HEK293 (cell line): ENCODE measurements around the gene USP32.
"Not testable (repeated sequence)": the region's sequence is repeated elsewhere in the genome, so short reads cannot be mapped to it uniquely, and the experiment has no call there.

Experiments
- CTCF ChIA-PET: fragments of 350-600 bp; formaldehyde crosslinking; extraction: SDS; loops from one replicate; lab custom pipeline; 2021; ENCODE audit warnings: antibody characterized with exemption; lab: Yijun Ruan, JAX
- POLR2A ChIA-PET: fragments of 300-600 bp; formaldehyde crosslinking; extraction: SDS; loops from one replicate; lab custom pipeline; 2020; ENCODE audit warnings: antibody characterized with exemption, inconsistent platforms; lab: Yijun Ruan, JAX
- H3K27ac ChIP-seq: fragments of 200-500 bp; sonication (Bioruptor generic); 2 replicates; pipeline ENCODE4 v1.5.1; 2014; ENCODE audit warnings: low read depth, low read length, control low read depth, inconsistent platforms; ENCODE audit errors: extremely low read depth
- H3K36me3 ChIP-seq, 2 experiments: fragments of 200-500 bp in 1 of 2; sonication (Bioruptor generic) in 1 of 2; 1 replicate in 1 of 2; 2 replicates in 1 of 2; pipeline ENCODE4 v1.5.1; 2014 to 2017; ENCODE audit warnings: inconsistent platforms in 2 of 2, low read length in 2 of 2; ENCODE audit not compliant: control insufficient read depth in 2 of 2, insufficient read depth in 1 of 2
- H3K4me1 ChIP-seq: fragments of 200-500 bp; sonication (Bioruptor generic); 2 replicates; pipeline ENCODE4 v1.5.1; 2014; ENCODE audit warnings: mild to moderate bottlenecking, low read length, inconsistent platforms; ENCODE audit not compliant: control insufficient read depth, insufficient read depth
- H3K4me3 ChIP-seq: 2 replicates; pipeline ENCODE4 v1.5.1; 2011; ENCODE audit warnings: low read depth, mild to moderate bottlenecking, control low read depth, low read length, moderate library complexity
- H3K9me3 ChIP-seq: fragments of 200-500 bp; sonication (Bioruptor generic); 2 replicates; pipeline ENCODE4 v1.5.1; 2014; ENCODE audit warnings: low read depth, low read length, inconsistent platforms; ENCODE audit not compliant: control insufficient read depth, insufficient read depth
- GLI2 ChIP-seq: fragments of 450-650 bp; formaldehyde crosslinking; IDR thresholded peaks from 2 replicates; pipeline ENCODE4; 2017; ENCODE audit warnings: missing biosample characterization, missing genetic modification characterization, low read depth, borderline replicate concordance
- SETDB1 ChIP-seq: IDR thresholded peaks from one replicate; pipeline ENCODE4 v1.6.1; 2017; ENCODE audit warnings: mild to moderate bottlenecking, low read length, moderate library complexity, mixed read lengths; ENCODE audit not compliant: insufficient read length
- ZFP69B ChIP-seq: fragments of 450-650 bp; formaldehyde crosslinking; IDR thresholded peaks from 2 replicates; pipeline ENCODE4 v1.5.1; 2016; ENCODE audit warnings: missing biosample characterization, missing genetic modification characterization
- ZNF10 ChIP-seq: fragments of 450-650 bp; formaldehyde crosslinking; IDR thresholded peaks from 2 replicates; pipeline ENCODE4 v1.5.1; 2017; ENCODE audit warnings: missing biosample characterization, missing genetic modification characterization
- ZNF155 ChIP-seq: fragments of 450-650 bp; formaldehyde crosslinking; IDR thresholded peaks from 2 replicates; pipeline ENCODE4 v1.5.1; 2016; ENCODE audit warnings: missing biosample characterization, missing genetic modification characterization
- ZNF19 ChIP-seq: fragments of 450-650 bp; formaldehyde crosslinking; IDR thresholded peaks from 2 replicates; pipeline ENCODE4; 2016; ENCODE audit warnings: missing biosample characterization, missing genetic modification characterization, low read depth
- ZNF366 ChIP-seq: fragments of 450-650 bp; formaldehyde crosslinking; conservative IDR thresholded peaks from 2 replicates; pipeline ENCODE4 v1.5.1; 2016; ENCODE audit warnings: missing biosample characterization, missing genetic modification characterization
- ZNF585B ChIP-seq: fragments of 450-650 bp; formaldehyde crosslinking; IDR thresholded peaks from 2 replicates; pipeline ENCODE4 v1.5.1; 2016; ENCODE audit warnings: missing biosample characterization, missing genetic modification characterization
- ZNF830 ChIP-seq: fragments of 450-650 bp; IDR thresholded peaks from 2 replicates; pipeline ENCODE4 v1.5.0; 2018; ENCODE audit warnings: missing biosample characterization, missing genetic modification characterization, low read depth, mild to moderate bottlenecking, moderate library complexity
- TF ChIP-seq, protein P1 (sequence below): fragments of 450-650 bp; formaldehyde crosslinking; IDR thresholded peaks from 2 replicates; pipeline ENCODE4 v1.5.1; 2016; ENCODE audit warnings: missing biosample characterization, missing genetic modification characterization
- TF ChIP-seq, protein P2 (sequence below): fragments of 450-650 bp; formaldehyde crosslinking; IDR thresholded peaks from 2 replicates; pipeline ENCODE4 v1.5.1; 2016; ENCODE audit warnings: missing biosample characterization, missing genetic modification characterization, low read depth

USP32 gene

DNA sequence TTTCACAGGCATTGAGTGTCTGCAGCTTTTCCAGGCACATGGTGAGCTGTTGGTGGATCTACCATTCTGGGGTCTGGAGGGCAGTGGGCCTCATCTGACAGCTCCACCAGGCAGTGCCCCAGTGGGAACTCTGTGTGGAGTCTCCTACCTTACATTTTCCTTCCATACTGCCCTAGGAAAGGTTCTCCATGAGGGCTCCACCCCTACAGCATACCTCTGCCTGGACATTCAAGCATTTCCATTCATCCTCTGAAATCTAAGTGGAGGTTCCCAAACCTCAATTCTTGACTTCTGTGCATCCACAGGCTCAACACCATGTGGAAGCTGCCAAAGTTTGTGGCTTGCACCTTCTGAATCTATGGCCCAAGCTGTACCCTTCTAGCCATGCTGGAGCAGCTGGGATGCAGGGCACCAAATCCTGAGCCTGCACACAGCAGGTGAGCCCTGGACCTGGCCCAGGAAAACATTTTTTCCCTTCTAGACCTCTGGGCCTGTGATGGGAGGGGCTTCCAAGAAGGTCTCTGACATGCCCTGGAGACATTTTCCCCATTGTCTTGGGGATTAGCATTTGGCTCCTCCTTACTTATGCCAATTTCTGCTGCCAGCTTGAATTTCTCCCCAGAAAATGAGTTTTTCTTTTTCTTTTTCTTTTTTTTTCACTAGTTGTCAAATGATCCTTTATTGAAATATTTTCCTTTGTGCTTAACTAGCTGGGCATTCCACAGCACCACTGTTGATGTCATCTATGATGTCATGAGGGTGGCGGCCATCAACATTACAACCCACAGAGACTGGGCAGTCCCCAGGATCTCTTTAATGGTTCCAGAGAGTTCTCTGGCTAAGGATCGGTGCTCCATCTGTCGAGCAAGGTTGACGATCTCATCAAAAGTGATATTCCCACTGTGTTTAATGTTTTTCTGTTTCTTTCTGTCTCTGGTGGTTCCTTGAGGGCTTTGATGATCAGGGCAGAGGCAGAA, 41.4 kb upstream of the USP32 start:
- H3K36me3 ChIP-seq, H3K4me1 ChIP-seq, H3K27ac ChIP-seq, POLR2A ChIA-PET, H3K9me3 ChIP-seq, H3K4me3 ChIP-seq: not testable (repeated sequence)
- CTCF ChIA-PET, result interaction anchor here (1.0 to 1.7 kb wide), 2 partner anchors 29 to 202 kb away, joined by 3 to 13 read pairs; no protein-coding TSS in a partner anchor
- TF ChIP-seq, protein P1, sequence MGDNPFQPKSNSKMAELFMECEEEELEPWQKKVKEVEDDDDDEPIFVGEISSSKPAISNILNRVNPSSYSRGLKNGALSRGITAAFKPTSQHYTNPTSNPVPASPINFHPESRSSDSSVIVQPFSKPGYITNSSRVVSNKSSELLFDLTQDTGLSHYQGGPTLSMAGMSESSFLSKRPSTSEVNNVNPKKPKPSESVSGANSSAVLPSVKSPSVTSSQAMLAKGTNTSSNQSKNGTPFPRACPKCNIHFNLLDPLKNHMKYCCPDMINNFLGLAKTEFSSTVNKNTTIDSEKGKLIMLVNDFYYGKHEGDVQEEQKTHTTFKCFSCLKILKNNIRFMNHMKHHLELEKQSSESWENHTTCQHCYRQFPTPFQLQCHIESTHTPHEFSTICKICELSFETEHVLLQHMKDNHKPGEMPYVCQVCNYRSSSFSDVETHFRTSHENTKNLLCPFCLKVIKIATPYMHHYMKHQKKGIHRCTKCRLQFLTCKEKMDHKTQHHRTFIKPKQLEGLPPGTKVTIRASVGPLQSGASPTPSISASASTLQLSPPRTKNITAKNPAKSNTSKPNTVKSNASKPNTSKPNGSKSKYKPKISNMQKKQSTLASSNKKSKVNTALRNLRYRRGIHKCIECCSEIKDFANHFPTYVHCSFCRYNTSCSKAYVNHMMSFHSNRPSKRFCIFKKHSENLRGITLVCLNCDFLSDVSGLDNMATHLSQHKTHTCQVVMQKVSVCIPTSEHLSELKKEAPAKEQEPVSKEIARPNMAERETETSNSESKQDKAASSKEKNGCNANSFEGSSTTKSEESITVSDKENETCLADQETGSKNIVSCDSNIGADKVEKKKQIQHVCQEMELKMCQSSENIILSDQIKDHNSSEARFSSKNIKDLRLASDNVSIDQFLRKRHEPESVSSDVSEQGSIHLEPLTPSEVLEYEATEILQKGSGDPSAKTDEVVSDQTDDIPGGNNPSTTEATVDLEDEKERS (tag by site-specific recombination), result peak; percentile 49; the same call in 1 of the 2 replicates
- TF ChIP-seq ZNF585B, result peak; percentile 64
- peak; percentile 82 for TF ChIP-seq SETDB1
- TF ChIP-seq, protein P2, sequence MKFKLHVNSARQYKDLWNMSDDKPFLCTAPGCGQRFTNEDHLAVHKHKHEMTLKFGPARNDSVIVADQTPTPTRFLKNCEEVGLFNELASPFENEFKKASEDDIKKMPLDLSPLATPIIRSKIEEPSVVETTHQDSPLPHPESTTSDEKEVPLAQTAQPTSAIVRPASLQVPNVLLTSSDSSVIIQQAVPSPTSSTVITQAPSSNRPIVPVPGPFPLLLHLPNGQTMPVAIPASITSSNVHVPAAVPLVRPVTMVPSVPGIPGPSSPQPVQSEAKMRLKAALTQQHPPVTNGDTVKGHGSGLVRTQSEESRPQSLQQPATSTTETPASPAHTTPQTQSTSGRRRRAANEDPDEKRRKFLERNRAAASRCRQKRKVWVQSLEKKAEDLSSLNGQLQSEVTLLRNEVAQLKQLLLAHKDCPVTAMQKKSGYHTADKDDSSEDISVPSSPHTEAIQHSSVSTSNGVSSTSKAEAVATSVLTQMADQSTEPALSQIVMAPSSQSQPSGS (tag by site-specific recombination), result peak; percentile 23; the same call in 1 of the 2 replicates

DNA sequence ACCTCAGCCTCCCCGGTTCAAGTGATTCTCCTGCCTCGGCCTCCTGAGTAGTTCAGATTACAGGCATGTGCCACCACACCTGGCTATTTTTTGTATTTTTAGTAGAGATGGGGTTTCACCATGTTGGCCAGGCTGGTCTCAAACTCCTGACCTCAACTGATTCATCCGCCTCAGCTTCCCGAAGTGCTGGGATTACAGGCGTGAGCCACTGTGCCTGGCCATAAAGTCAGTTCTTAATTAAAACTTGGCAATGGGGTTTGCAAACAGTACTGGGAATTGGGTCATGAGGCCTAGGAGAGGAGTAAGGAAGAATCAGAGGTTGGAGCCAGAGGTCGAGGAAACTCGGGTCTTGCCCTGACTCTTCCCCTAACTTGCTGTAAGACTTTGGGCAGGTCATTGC, 38.6 kb upstream of the USP32 start:
- CTCF ChIA-PET, result interaction anchor here (0.6 kb wide), 1 partner anchor 722 kb away, joined by 3 read pairs; no protein-coding TSS in a partner anchor
- H3K4me3 ChIP-seq, H3K4me1 ChIP-seq, H3K9me3 ChIP-seq, H3K36me3 ChIP-seq, H3K27ac ChIP-seq: not testable (repeated sequence)
- POLR2A ChIA-PET, result interaction anchor here (0.7 kb wide), 1 partner anchor 17 kb away, joined by 9 read pairs; no protein-coding TSS in a partner anchor

DNA sequence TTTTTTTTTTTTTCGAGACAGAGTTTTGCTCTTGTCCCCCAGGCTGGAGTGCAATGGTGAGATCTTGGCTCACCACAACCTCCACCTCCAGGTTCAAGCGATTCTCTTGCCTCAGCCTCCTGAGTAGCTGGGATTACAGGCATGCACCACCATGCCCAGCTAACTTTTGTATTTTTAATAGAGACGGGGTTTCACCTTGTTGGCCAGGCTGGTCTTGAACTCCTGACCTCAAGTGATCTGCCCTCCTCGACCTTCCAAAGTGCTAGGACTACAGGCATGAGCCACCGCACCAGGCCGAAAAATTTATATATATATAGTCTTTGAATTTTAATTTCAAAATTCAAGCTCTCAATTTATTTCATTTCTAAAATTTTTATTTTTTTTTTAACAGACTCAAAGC, 36.6 kb upstream of the USP32 start:
- CTCF ChIA-PET, result interaction anchor here (1.8 kb wide), 1 partner anchor 199 kb away, joined by 4 read pairs; no protein-coding TSS in a partner anchor
- H3K36me3 ChIP-seq, H3K9me3 ChIP-seq, H3K27ac ChIP-seq, POLR2A ChIA-PET, H3K4me3 ChIP-seq, H3K4me1 ChIP-seq: not testable (repeated sequence)

DNA sequence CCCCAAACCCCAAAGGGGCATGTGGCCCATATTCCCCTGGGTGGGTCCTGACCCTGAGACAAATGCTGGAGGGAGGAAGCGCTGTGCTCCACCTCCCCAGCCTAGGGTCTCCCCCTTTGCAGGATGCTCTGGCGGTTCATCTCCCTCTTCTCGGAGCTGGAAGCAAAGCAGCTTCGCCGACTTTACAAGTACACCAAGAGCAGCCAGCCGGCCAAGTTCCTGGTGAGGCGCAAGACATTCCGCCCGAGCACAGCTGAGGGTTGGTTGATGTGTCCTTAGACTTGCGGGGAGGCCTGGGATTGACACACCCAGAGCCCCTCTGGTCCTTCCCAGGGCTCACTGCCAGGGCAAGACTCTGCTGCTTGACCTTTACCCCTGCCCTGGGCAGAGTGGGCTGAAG, 34.7 kb upstream of the USP32 start:
- no peaks in the 10 kb centered on the region for H3K36me3 ChIP-seq
- no peak overlapping the region for H3K4me3 ChIP-seq
- POLR2A ChIA-PET, result interaction anchor here (0.5 to 1.1 kb wide), 3 partner anchors 10 to 100 kb away, joined by 3 to 4 read pairs (median 3); partner anchors contain the start of genes APPBP2 and USP32
- H3K9me3 ChIP-seq, result no peaks in the 10 kb centered on the region
- TF ChIP-seq ZNF366 (tag by site-specific recombination), result no peak
- TF ChIP-seq ZNF10 (tag by site-specific recombination), result no peak
- no peak for TF ChIP-seq GLI2 (tag by site-specific recombination)
- no peak for TF ChIP-seq ZNF830 (tag by site-specific recombination)
- no peak for TF ChIP-seq ZNF19 (tag by site-specific recombination)
- TF ChIP-seq ZFP69B (tag by site-specific recombination), result no peak
- TF ChIP-seq ZNF155 (tag by site-specific recombination), result no peak
- no peaks in the 10 kb centered on the region for H3K4me1 ChIP-seq
- no peak overlapping the region for H3K27ac ChIP-seq
- CTCF ChIA-PET, result interaction anchor here (0.5 to 1.2 kb wide), 2 partner anchors 195 to 251 kb away, joined by 4 read pairs; no protein-coding TSS in a partner anchor
